DOHH2 (cell line): ENCODE results near the gene CST1.
A peak's percentile ranks its signal among the peaks of the same experiment; 100 is the strongest.
"Not testable (repeated sequence)": the region's sequence is repeated elsewhere in the genome, so short reads cannot be mapped to it uniquely, and the experiment has no call there.

Source experiments
- EZH2phosphoT487 ChIP-seq: fragments of 200-600 bp; sonication (generic); IDR thresholded peaks from 2 replicates; pipeline ENCODE4 v1.6.1; 2017; ENCODE audit warnings: borderline replicate concordance, mild to moderate bottlenecking, antibody characterized with exemption, low read length, moderate library complexity, mixed read lengths
- TF ChIP-seq, protein P1 (sequence below): fragments of 200-600 bp; sonication (generic); IDR thresholded peaks from one replicate; pipeline ENCODE4 v1.5.1; 2014; ENCODE audit warnings: antibody characterized with exemption, mild to moderate bottlenecking, low read depth, low read length; ENCODE audit not compliant: poor library complexity, severe bottlenecking

DNA sequence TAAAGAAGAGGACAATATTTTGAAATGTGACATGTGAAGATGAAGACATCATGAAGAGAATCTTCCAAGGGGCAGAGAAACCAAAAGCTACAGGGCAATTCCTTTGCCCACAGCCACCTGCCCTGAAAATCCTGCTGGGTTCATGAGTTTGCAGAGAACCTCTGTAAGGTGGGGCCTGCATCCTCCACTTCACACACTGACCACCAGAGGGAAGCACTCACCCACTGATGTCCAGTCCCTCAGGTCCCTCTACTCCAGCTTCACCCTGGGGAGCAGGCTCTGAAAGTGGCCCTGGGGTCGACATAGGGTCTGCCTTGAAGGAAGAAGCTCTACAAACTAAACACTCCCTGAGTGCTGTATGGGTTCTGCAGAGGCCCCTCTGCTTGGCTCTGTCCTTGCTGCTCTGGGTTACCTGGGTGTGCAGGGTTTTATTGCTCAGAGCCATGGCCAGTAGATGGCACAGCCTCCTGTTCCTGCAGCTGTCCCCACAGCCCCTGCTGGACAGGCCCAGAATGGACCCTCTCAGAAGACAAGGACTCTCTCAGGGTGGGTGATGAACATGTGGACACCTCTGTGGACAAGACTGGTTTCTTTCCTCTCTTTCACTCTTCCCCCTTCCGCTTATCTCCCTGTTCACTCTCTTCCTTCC lies 27.0 kb downstream of the CST1 start:
- TF ChIP-seq, protein P1, sequence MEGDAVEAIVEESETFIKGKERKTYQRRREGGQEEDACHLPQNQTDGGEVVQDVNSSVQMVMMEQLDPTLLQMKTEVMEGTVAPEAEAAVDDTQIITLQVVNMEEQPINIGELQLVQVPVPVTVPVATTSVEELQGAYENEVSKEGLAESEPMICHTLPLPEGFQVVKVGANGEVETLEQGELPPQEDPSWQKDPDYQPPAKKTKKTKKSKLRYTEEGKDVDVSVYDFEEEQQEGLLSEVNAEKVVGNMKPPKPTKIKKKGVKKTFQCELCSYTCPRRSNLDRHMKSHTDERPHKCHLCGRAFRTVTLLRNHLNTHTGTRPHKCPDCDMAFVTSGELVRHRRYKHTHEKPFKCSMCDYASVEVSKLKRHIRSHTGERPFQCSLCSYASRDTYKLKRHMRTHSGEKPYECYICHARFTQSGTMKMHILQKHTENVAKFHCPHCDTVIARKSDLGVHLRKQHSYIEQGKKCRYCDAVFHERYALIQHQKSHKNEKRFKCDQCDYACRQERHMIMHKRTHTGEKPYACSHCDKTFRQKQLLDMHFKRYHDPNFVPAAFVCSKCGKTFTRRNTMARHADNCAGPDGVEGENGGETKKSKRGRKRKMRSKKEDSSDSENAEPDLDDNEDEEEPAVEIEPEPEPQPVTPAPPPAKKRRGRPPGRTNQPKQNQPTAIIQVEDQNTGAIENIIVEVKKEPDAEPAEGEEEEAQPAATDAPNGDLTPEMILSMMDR = peak; percentile 47
- not testable (repeated sequence) for TF ChIP-seq EZH2phosphoT487
